CD14-positive monocyte (primary cell): ENCODE measurements around the gene NMNAT1. TPM values are rescaled to one million over a fixed set of nuclear protein-coding genes. Genes with fewer than 3 reads are reported as not detected.

Source experiments
- DNase-seq, 3 donors: peaks; one replicate each; pipeline ENCODE4 v3.0.0-alpha.2; 2011 to 2022
- H2AFZ ChIP-seq: 2 replicates; pipeline ENCODE4 v1.6.0; 2012; ENCODE audit warnings: mild to moderate bottlenecking, low read depth, low read length, inconsistent platforms; ENCODE audit not compliant: insufficient read depth, poor library complexity, severe bottlenecking
- H3K27ac ChIP-seq, 2 donors: 1 replicate in 1 of 2; 2 replicates in 1 of 2; pipeline ENCODE4 v1.5.1; 2012 to 2013; ENCODE audit warnings: low read length in 2 of 2, control low read depth in 1 of 2, inconsistent platforms in 1 of 2, low read depth in 1 of 2, mild to moderate bottlenecking in 1 of 2
- H3K27me3 ChIP-seq, 2 donors: one replicate each; pipeline versions ENCODE4 v1.6.0 to v1.6.1; 2011 to 2013; ENCODE audit warnings: low read length in 2 of 2; ENCODE audit not compliant: control insufficient read depth in 2 of 2, insufficient read depth in 2 of 2
- H3K36me3 ChIP-seq, 2 donors: replicated peaks in 1 of 2; 1 replicate in 1 of 2; 2 replicates in 1 of 2; pipeline versions ENCODE4 v1.5.1 to v1.6.1; 2012 to 2013; ENCODE audit warnings: low read length in 2 of 2, control low read depth in 1 of 2, inconsistent platforms in 1 of 2, mild to moderate bottlenecking in 1 of 2; ENCODE audit not compliant: insufficient read depth in 2 of 2, control insufficient read depth in 1 of 2
- H3K4me1 ChIP-seq, 2 donors: 1 replicate in 1 of 2; 2 replicates in 1 of 2; pipeline versions ENCODE4 v1.5.1 to v1.6.1; 2012 to 2013; ENCODE audit warnings: low read length in 2 of 2, control low read depth in 1 of 2, inconsistent platforms in 1 of 2, mild to moderate bottlenecking in 1 of 2, moderate library complexity in 1 of 2; ENCODE audit not compliant: insufficient read depth in 2 of 2, control insufficient read depth in 1 of 2
- H3K4me2 ChIP-seq: replicated peaks from 2 replicates; pipeline ENCODE3; 2012; ENCODE audit warnings: low read length, moderate library complexity, mild to moderate bottlenecking; ENCODE audit not compliant: poor library complexity, severe bottlenecking; ENCODE audit errors: extremely low read depth
- H3K4me3 ChIP-seq, 3 experiments: fragments of 200-600 bp in 1 of 3; sonication (generic) in 1 of 3; replicated peaks in 1 of 3; 1 replicate in 2 of 3; 2 replicates in 1 of 3; pipeline ENCODE4 v1.5.1; 2011 to 2013; ENCODE audit warnings: low read length in 3 of 3, mild to moderate bottlenecking in 3 of 3, control low read depth in 2 of 3, low read depth in 2 of 3, inconsistent platforms in 1 of 3, moderate library complexity in 1 of 3
- H3K79me2 ChIP-seq: 2 replicates; pipeline ENCODE4 v1.6.0; 2012; ENCODE audit warnings: mild to moderate bottlenecking, control low read depth, inconsistent platforms, low read length, moderate library complexity; ENCODE audit not compliant: insufficient read depth
- H3K9ac ChIP-seq: 2 replicates; pipeline ENCODE4 v1.6.0; 2017; ENCODE audit warnings: low read length, mild to moderate bottlenecking; ENCODE audit not compliant: insufficient read depth, poor library complexity, severe bottlenecking
- H3K9me3 ChIP-seq, 2 donors: replicated peaks in 1 of 2; 1 replicate in 1 of 2; 2 replicates in 1 of 2; pipeline versions ENCODE4 v1.5.1 to v1.6.1; 2012 to 2013; ENCODE audit warnings: low read length in 2 of 2, control low read depth in 1 of 2; ENCODE audit not compliant: control insufficient read depth in 1 of 2, insufficient read depth in 1 of 2
- H4K20me1 ChIP-seq: 2 replicates; pipeline ENCODE4 v1.6.0; 2012; ENCODE audit warnings: mild to moderate bottlenecking, low read length, control low read depth, moderate library complexity; ENCODE audit not compliant: insufficient read depth
- H3K27ac Mint-ChIP-seq, 7 donors: one replicate each; pipeline ENCODE4 v1.8.0; 2020; ENCODE audit warnings: mild to moderate bottlenecking in 7 of 7, mixed read lengths in 7 of 7, moderate library complexity in 6 of 7, inconsistent platforms in 2 of 7
- H3K27me3 Mint-ChIP-seq, 3 donors: one replicate each; pipeline ENCODE4 v1.8.0; 2021 to 2022; ENCODE audit warnings: low read depth in 3 of 3, mild to moderate bottlenecking in 3 of 3, mixed read lengths in 3 of 3, moderate library complexity in 3 of 3, inconsistent platforms in 1 of 3
- H3K36me3 Mint-ChIP-seq, 2 donors: one replicate each; pipeline ENCODE4 v1.8.0; 2020; ENCODE audit warnings: mixed read lengths in 2 of 2, inconsistent platforms in 1 of 2, mild to moderate bottlenecking in 1 of 2
- H3K4me1 Mint-ChIP-seq: one replicate; pipeline ENCODE4 v1.8.0; 2020; ENCODE audit warnings: mild to moderate bottlenecking, mixed read lengths
- H3K4me3 Mint-ChIP-seq, 2 donors: one replicate each; pipeline ENCODE4 v1.8.0; 2020; ENCODE audit warnings: mild to moderate bottlenecking in 2 of 2, mixed read lengths in 2 of 2, moderate library complexity in 1 of 2
- H3K9me3 Mint-ChIP-seq, 7 donors: one replicate each; pipeline ENCODE4 v1.8.0; 2020 to 2022; ENCODE audit warnings: mixed read lengths in 7 of 7, mild to moderate bottlenecking in 6 of 7, moderate library complexity in 6 of 7, inconsistent platforms in 2 of 7
- CTCF ChIP-seq: fragments of 200-600 bp; IDR thresholded peaks from one replicate; pipeline ENCODE4 v1.8.0; 2022; ENCODE audit warnings: antibody characterized with exemption, mild to moderate bottlenecking
- WGBS: methylation state at CpG from one replicate; pipeline ENCODE4 v1.1.5; 2013; ENCODE audit warnings: missing lambda C conversion rate; ENCODE audit not compliant: insufficient coverage; 5-methylcytosine and 5-hydroxymethylcytosine counted together
- intact Hi-C, 2 donors: fragments of 100-400 bp; cut with micrococcal nuclease; formaldehyde crosslinking; loops; one replicate each; pipeline versions ENCODE4 v1.15.0 to v1.15.1; 2023
- polyA plus RNA-seq, 3 donors: library from polyadenylated mRNA; depleted of rRNA in 1 of 3; unstranded in 2 of 3; stranded (reverse) in 1 of 3; fragments of 300-500 nt in 2 of 3; fragments of >200 nt in 1 of 3; fragmentation: Illumina TruSeq in 2 of 3; gene quantifications; 1 replicate in 2 of 3; 2 replicates in 1 of 3; pipeline ENCODE4 v1.2.3, GENCODE V29; 2012 to 2021

Gene NMNAT1
- polyA plus RNA-seq, 3 donors, result 6.8 to 9.9 (median 7.1) TPM

GRCh38 chr1:9910076-9910422, 33.2 kb upstream of the NMNAT1 start, which contains the start of gene CTNNBIP1:
Gene CTNNBIP1, minus strand, starts transcription at chr1:9910269. Its CDS starts 38,205 bp downstream, at chr1:9872064.
- no peak for DNase-seq
- H3K27ac Mint-ChIP-seq, result peak within 1 kb of the TSS; percentile 90 to 98 (median 97)

More at GRCh38 chr1:9910076-9910422, 33.2 kb upstream of the NMNAT1 start, which contains the start of gene CTNNBIP1:
- peaks cover 31 to 42% of the 10 kb centered on the region in 2 donors for H3K4me1 ChIP-seq
- H4K20me1 ChIP-seq, result peaks cover 11% of the 10 kb centered on the region
- Mint-ChIP-seq H3K4me1 (peaks cover 50% of the 10 kb centered on the region), H3K9me3 (peaks cover 0 to 2% (median 0%) of the 10 kb centered on the region in 7 donors), H3K4me3 (peak within 1 kb of the TSS; percentile 95 to 99), H3K27me3 (peaks cover 0 to 4% (median 2%) of the 10 kb centered on the region in 3 donors), H3K36me3 (peaks cover 0 to 10% of the 10 kb centered on the region in 2 donors)
- peak within 1 kb of the TSS; percentile 91 for H3K4me2 ChIP-seq
- H3K79me2 ChIP-seq, result peaks cover 37% of the 10 kb centered on the region
- no peak for TF ChIP-seq CTCF
- H3K27ac ChIP-seq, result peak within 1 kb of the TSS; percentile 75 to 92
- peak within 1 kb of the TSS; percentile 67 to 97 (median 67) for H3K4me3 ChIP-seq
- H3K9me3 ChIP-seq, result no peaks in the 10 kb centered on the region
- H3K27me3 ChIP-seq, result no peaks in the 10 kb centered on the region
- under 1% methylated on average over 55 of the region's 55 CpGs for WGBS
- H3K36me3 ChIP-seq, result no peaks in the 10 kb centered on the region
- peak within 1 kb of the TSS; percentile 93 for H2AFZ ChIP-seq
- intact Hi-C loops, result loop anchor here (2.0 to 10.0 kb wide), 4 partner anchors 33 to 125 kb away; partner anchors contain the start of genes LZIC (in 1 of the 2), NMNAT1 (in 1 of the 2) and UBE4B (in 1 of the 2)
- peak within 1 kb of the TSS; percentile 76 for H3K9ac ChIP-seq
